ENCODE measurements around the gene NIT1. TPM values are rescaled to one million over a fixed set of nuclear protein-coding genes. Genes with fewer than 3 reads are reported as not detected.

Gene NIT1
- total and polyA plus RNA-seq, 2 of the 8 experiments (the other 6 are each of a cell fraction or from before 2014, with no cell fraction given) = 33.0 to 40.4 TPM

- Histone ChIP-seq H3K14ac (ENCODE audit: insufficient read length) (no peak within 1 kb of the TSS), H2AFZ (ENCODE audit: low read length) (no peak within 1 kb of the TSS), H3K4me2 (ENCODE audit: insufficient read depth in 1 of 2, low read depth in 2 of 2, low read length in 2 of 2) (peak within 1 kb of the TSS; percentile 63 to 97), H3K79me2 (ENCODE audit: control insufficient read depth in 1 of 2, insufficient read depth in 2 of 2, low read length in 2 of 2) (no peaks in the 10 kb centered on the region; a peak in 1 of 4 replicates), H4K8ac (ENCODE audit: extremely low read depth, insufficient read depth, low read length) (peak within 1 kb of the TSS; percentile 95), H2BK15ac (ENCODE audit: low read length) (0 out of 2 replicates have a peak within 1 kb of the TSS, but pooled peaks have one; percentile 76), H3K79me1 (ENCODE audit: low read depth, low read length) (no peaks in the 10 kb centered on the region; the same call in 1 of the 2 replicates), H2BK12ac (ENCODE audit: low read depth, low read length) (0 out of 2 replicates have a peak within 1 kb of the TSS, but pooled peaks have one; percentile 55), H4K91ac (replicated peaks; ENCODE audit: insufficient read length, low read length) (no peak within 1 kb of the TSS), H3K4ac (replicated peaks; ENCODE audit: insufficient read length, low read depth, low read length) (peak within 1 kb of the TSS; percentile 2), H3K9ac (replicated peaks in 1 of 4; ENCODE audit: extremely low read depth in 1 of 4, low read depth in 3 of 4, low read length in 3 of 4) (peak within 1 kb of the TSS; percentile 68 to 83 (median 73)), H4K20me1 (replicated peaks in 1 of 2; ENCODE audit: control insufficient read depth in 1 of 2, insufficient read depth in 2 of 2, low read length in 2 of 2) (no peaks in the 10 kb centered on the region), H3K9me3 (ENCODE audit: insufficient read depth in 2 of 2, low read depth in 1 of 2, low read length in 1 of 2) (no peaks in the 10 kb centered on the region), H3K27ac (ENCODE audit: low read depth, low read length) (peak within 1 kb of the TSS; percentile 63), H2AK5ac (ENCODE audit: low read depth, low read length) (no peak within 1 kb of the TSS; the same call in 1 of the 2 replicates), H3K56ac (replicated peaks; ENCODE audit: insufficient read length, low read depth, low read length) (peak within 1 kb of the TSS; percentile 66), H3K18ac (ENCODE audit: extremely low read depth, low read length) (peak within 1 kb of the TSS; percentile 61; the same call in 1 of the 2 replicates), H2BK5ac (ENCODE audit: low read depth, low read length) (peak within 1 kb of the TSS; percentile 21; the same call in 1 of the 2 replicates), H3K4me3 (ENCODE audit: extremely low read depth in 1 of 4, insufficient read depth in 2 of 4, low read depth in 3 of 4, low read length in 4 of 4) (peak within 1 kb of the TSS; percentile 62 to 80 (median 72)), H4K5ac (ENCODE audit: insufficient read length, low read depth, low read length) (peak within 1 kb of the TSS; percentile 69), H3K36me3 (ENCODE audit: control insufficient read depth in 2 of 4, insufficient read depth in 4 of 4, low read length in 3 of 4) (peaks cover 2 to 12% (median 7%) of the 10 kb centered on the region in 4 experiments; a peak in 5 of 8 replicates), H3K23me2 (ENCODE audit: low read depth, low read length) (peaks cover 7% of the 10 kb centered on the region), H3K4me1 (replicated peaks in 1 of 4; ENCODE audit: control insufficient read depth in 3 of 4, insufficient read depth in 4 of 4, low read length in 3 of 4) (peaks cover 0 to 15% (median 4%) of the 10 kb centered on the region in 4 experiments; a peak in 4 of 7 replicates), H3K27me3 (replicated peaks in 1 of 4; ENCODE audit: control insufficient read depth in 3 of 4, extremely low read depth in 1 of 4, insufficient read depth in 3 of 4, low read length in 3 of 4) (no peaks in the 10 kb centered on the region), H2BK120ac (replicated peaks; ENCODE audit: low read depth, low read length) (no peak within 1 kb of the TSS), H3K23ac (ENCODE audit: insufficient read length) (no peak within 1 kb of the TSS), H2BK20ac (ENCODE audit: low read length) (no peak within 1 kb of the TSS)
- ChIA-PET POLR2A (ENCODE audit: partially characterized antibody) (interaction anchor here (0.9 to 13.6 kb wide), 5 partner anchors 11 to 50 kb away, joined by 3 to 130 read pairs (median 4); partner anchors contain the start of gene DEDD), CTCF (ENCODE audit: partially characterized antibody) (interaction anchor here (0.8 to 1.2 kb wide), 4 partner anchors 12 to 62 kb away, joined by 3 to 5 read pairs (median 3); no protein-coding TSS in a partner anchor)
- no peak for FAIRE-seq
- peak; percentile 77 to 97 for DNase-seq (ENCODE audit: low read depth in 1 of 2, low spot score in 2 of 2)
- WGBS, 2 experiments (ENCODE audit: extremely low coverage in 1 of 2, insufficient coverage in 1 of 2, insufficient read length in 1 of 2, insufficient replicate concordance in 2 of 2, low coverage in 1 of 2, low lambda C conversion rate in 2 of 2, missing lambda C conversion rate in 1 of 2) = 5% methylated on average over 47 of the region's 60 CpGs; no CpG with 5 or more reads in 1 of the 2 experiments
- TF ChIP-seq, protein P1, sequence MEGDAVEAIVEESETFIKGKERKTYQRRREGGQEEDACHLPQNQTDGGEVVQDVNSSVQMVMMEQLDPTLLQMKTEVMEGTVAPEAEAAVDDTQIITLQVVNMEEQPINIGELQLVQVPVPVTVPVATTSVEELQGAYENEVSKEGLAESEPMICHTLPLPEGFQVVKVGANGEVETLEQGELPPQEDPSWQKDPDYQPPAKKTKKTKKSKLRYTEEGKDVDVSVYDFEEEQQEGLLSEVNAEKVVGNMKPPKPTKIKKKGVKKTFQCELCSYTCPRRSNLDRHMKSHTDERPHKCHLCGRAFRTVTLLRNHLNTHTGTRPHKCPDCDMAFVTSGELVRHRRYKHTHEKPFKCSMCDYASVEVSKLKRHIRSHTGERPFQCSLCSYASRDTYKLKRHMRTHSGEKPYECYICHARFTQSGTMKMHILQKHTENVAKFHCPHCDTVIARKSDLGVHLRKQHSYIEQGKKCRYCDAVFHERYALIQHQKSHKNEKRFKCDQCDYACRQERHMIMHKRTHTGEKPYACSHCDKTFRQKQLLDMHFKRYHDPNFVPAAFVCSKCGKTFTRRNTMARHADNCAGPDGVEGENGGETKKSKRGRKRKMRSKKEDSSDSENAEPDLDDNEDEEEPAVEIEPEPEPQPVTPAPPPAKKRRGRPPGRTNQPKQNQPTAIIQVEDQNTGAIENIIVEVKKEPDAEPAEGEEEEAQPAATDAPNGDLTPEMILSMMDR (IDR thresholded peaks at IDR 0.05; ENCODE audit: control extremely low read depth in 1 of 3, insufficient read depth in 1 of 3, low read depth in 1 of 3, low read length in 3 of 3) = peak; percentile 3 to 34 (median 29)
- TF ChIP-seq TBP (IDR thresholded peaks at IDR 0.05; ENCODE audit: low read depth, low read length) (peak; percentile 78), SUZ12 (IDR thresholded peaks at IDR 0.05; ENCODE audit: low read length) (no peak), EP300 (IDR thresholded peaks at IDR 0.05; ENCODE audit: borderline replicate concordance in 1 of 2, low read depth in 2 of 2, low read length in 2 of 2) (no peak), SIN3A (conservative IDR thresholded peaks at IDR 0.05 in 1 of 2, IDR thresholded peaks at IDR 0.05 in 1 of 2; ENCODE audit: low read depth in 1 of 2, low read length in 2 of 2) (peak; percentile 28 to 53; a peak in 2 of 4 replicates), RFX5 (IDR thresholded peaks at IDR 0.05; ENCODE audit: borderline replicate concordance, low read depth, low read length) (no peak), SP4 (IDR thresholded peaks at IDR 0.05; ENCODE audit: low read length) (peak; percentile 67; the same call in 1 of the 2 replicates)
Measured at GRCh38 chr1:161159087-161159912, 41.4 kb downstream of the NIT1 start, which contains the start of gene USP21. Gene USP21, plus strand, starts transcription at chr1:161159500. Its CDS starts 1,141 bp downstream, at chr1:161160641.

All from H1 (cell line).